GM12872 (cell line): ENCODE data around the gene PSMC3.

Experiments
- CTCF ChIP-seq: IDR thresholded peaks from 3 replicates; pipeline ENCODE4 v1.5.1; 2011; ENCODE audit warnings: low read depth, mild to moderate bottlenecking, low read length, moderate library complexity; ENCODE audit not compliant: insufficient read depth

Gene PSMC3

GRCh38 chr11:47390422-47390760, 35.8 kb downstream of the PSMC3 start:
- TF ChIP-seq CTCF = no peak

GRCh38 chr11:47389577-47390421, 36.4 kb downstream of the PSMC3 start:
- no peak for TF ChIP-seq CTCF

- TF ChIP-seq CTCF = no peak
These were observed 37.3 kb downstream of the PSMC3 start for GRCh38 chr11:47388697-47389576.

- no peak for TF ChIP-seq CTCF
These were observed 38.1 kb downstream of the PSMC3 start for GRCh38 chr11:47387944-47388696.

- no peak for TF ChIP-seq CTCF
These were observed 41.7 kb downstream of the PSMC3 start for GRCh38 chr11:47384498-47384897.

- no peak for TF ChIP-seq CTCF
These were observed 43.2 kb downstream of the PSMC3 start for GRCh38 chr11:47383071-47383470.

- no peak for TF ChIP-seq CTCF
These were observed 46.2 kb downstream of the PSMC3 start for GRCh38 chr11:47380078-47380477.
